OCI-LY7 (cell line): Measurements from ENCODE around the gene SNCAIP. TPM values are rescaled to one million over a fixed set of nuclear protein-coding genes. Genes with fewer than 3 reads are reported as not detected.

Source experiments
- BruUV-seq: library from RNA; stranded (reverse); fragments of 400-500 nt; replicated peaks from 2 replicates; lab custom pipeline; 2021; lab: Mats Ljungman, UMichigan
- CTCF ChIA-PET: fragments of 300-600 bp; sonication (Branson Sonifier 250); formaldehyde crosslinking; loops from one replicate; lab custom pipeline; 2022; ENCODE audit warnings: antibody characterized with exemption; ENCODE audit not compliant: unreplicated experiment; lab: Charles Lee
- POLR2A ChIA-PET: fragments of 300-600 bp; sonication (Branson Sonifier 250); formaldehyde crosslinking; loops from one replicate; lab custom pipeline; 2022; ENCODE audit warnings: antibody characterized with exemption; lab: Charles Lee
- DNase-seq: peaks from one replicate; pipeline ENCODE4 v3.0.0-alpha.2; 2015; ENCODE audit warnings: low spot score
- H2AFZ ChIP-seq: fragments of 200-600 bp; sonication (generic), shearing (Covaris generic); 2 replicates; pipeline ENCODE4 v1.6.1; 2014; ENCODE audit warnings: mild to moderate bottlenecking, antibody characterized with exemption, low read length, moderate library complexity
- H3K27ac ChIP-seq: fragments of 200-600 bp; sonication (generic); 2 replicates; pipeline ENCODE4 v1.5.1; 2014; ENCODE audit warnings: mixed run types, low read depth, mild to moderate bottlenecking, moderate library complexity, low read length, inconsistent platforms; ENCODE audit not compliant: poor library complexity, severe bottlenecking
- H3K36me3 ChIP-seq: fragments of 200-600 bp; sonication (generic); 2 replicates; pipeline ENCODE4 v1.6.1; 2014; ENCODE audit warnings: mild to moderate bottlenecking, antibody characterized with exemption, low read length, moderate library complexity, mixed read lengths; ENCODE audit not compliant: insufficient read depth
- H3K4me1 ChIP-seq: fragments of 200-600 bp; sonication (generic); 2 replicates; pipeline ENCODE4 v1.5.1; 2014; ENCODE audit warnings: mild to moderate bottlenecking, low read length; ENCODE audit not compliant: insufficient read depth, poor library complexity, severe bottlenecking
- H3K4me2 ChIP-seq: fragments of 200-600 bp; sonication (generic); 2 replicates; pipeline ENCODE4 v1.6.1; 2014; ENCODE audit warnings: mild to moderate bottlenecking, low read length
- H3K4me3 ChIP-seq: fragments of 200-600 bp; sonication (generic); 2 replicates; pipeline ENCODE4 v1.5.1; 2014; ENCODE audit warnings: mild to moderate bottlenecking, low read depth, low read length; ENCODE audit not compliant: poor library complexity, severe bottlenecking
- H3K79me2 ChIP-seq: fragments of 200-600 bp; sonication (generic); 2 replicates; pipeline ENCODE4 v1.6.1; 2016; ENCODE audit warnings: low read depth, mild to moderate bottlenecking, low read length, moderate library complexity, mixed read lengths; ENCODE audit not compliant: insufficient read depth
- H3K9me2 ChIP-seq: fragments of 200-600 bp; sonication (generic); 2 replicates; pipeline ENCODE4 v1.6.1; 2016; ENCODE audit warnings: mild to moderate bottlenecking, low read length, mixed read lengths; ENCODE audit not compliant: insufficient read depth
- H3K9me3 ChIP-seq: fragments of 200-600 bp; sonication (generic); 2 replicates; pipeline ENCODE4 v1.6.1; 2014; ENCODE audit warnings: mild to moderate bottlenecking, mixed run types, low read length, mixed read lengths
- H4K20me1 ChIP-seq: fragments of 200-600 bp; sonication (generic); 2 replicates; pipeline ENCODE4 v1.6.1; 2014; ENCODE audit warnings: mild to moderate bottlenecking, antibody characterized with exemption, low read length, moderate library complexity, mixed read lengths; ENCODE audit not compliant: insufficient read depth
- CTCF ChIP-seq: fragments of 200-600 bp; sonication (generic); conservative IDR thresholded peaks from 2 replicates; pipeline ENCODE4 v1.5.1; 2014; ENCODE audit warnings: mild to moderate bottlenecking, antibody characterized with exemption, low read length, moderate library complexity, mixed read lengths
- EZH2phosphoT487 ChIP-seq: fragments of 200-600 bp; sonication (generic); IDR thresholded peaks from 2 replicates; pipeline ENCODE4 v1.6.1; 2018; ENCODE audit warnings: low read depth, borderline replicate concordance, mild to moderate bottlenecking, mixed run types, antibody characterized with exemption, low read length, moderate library complexity, mixed read lengths
- intact Hi-C: fragments of 100-400 bp; cut with micrococcal nuclease; formaldehyde crosslinking; loops from one replicate; pipeline ENCODE4 v1.10.0; 2022; ENCODE audit not compliant: unreplicated experiment
- total RNA-seq, 2 experiments: library from RNA; depleted of rRNA in 1 of 2; stranded (reverse); fragments of >200 nt in 1 of 2; shearing (Covaris generic) in 1 of 2; gene quantifications; 2 replicates each; pipeline ENCODE4 v1.2.3, GENCODE V29; 2014 to 2022

Gene SNCAIP
- total RNA-seq, 2 experiments from 2014 or later, result not detected

GRCh38 chr5:122401976-122402725, 90.1 kb downstream of the SNCAIP start:
- intact Hi-C loops, result loop anchor here (5.0 kb wide), 1 partner anchor 210 kb away; no protein-coding TSS in a partner anchor
- ChIA-PET CTCF (no interaction called here), POLR2A (no interaction called here)
- Histone ChIP-seq H4K20me1 (no peaks in the 10 kb centered on the region), H3K79me2 (no peaks in the 10 kb centered on the region), H3K4me3 (no peak overlapping the region), H3K4me2 (no peak overlapping the region), H2AFZ (no peak overlapping the region), H3K27ac (no peak overlapping the region), H3K36me3 (no peaks in the 10 kb centered on the region), H3K4me1 (no peaks in the 10 kb centered on the region), H3K9me2 (no peaks in the 10 kb centered on the region), H3K9me3 (no peaks in the 10 kb centered on the region)
- no TSS peak for BruUV-seq
- no peak for DNase-seq
- TF ChIP-seq EZH2phosphoT487 (no peak), CTCF (no peak)

GRCh38 chr5:122402955-122403685, 91.1 kb downstream of the SNCAIP start:
- no peaks in the 10 kb centered on the region for H3K36me3 ChIP-seq
- no peak overlapping the region for H3K27ac ChIP-seq
- no peaks in the 10 kb centered on the region for H3K4me1 ChIP-seq
- no peak overlapping the region for H3K4me3 ChIP-seq
- no peak overlapping the region for H2AFZ ChIP-seq
- intact Hi-C loops, result loop anchor here (5.0 kb wide), 1 partner anchor 211 kb away; no protein-coding TSS in a partner anchor
- no peaks in the 10 kb centered on the region for H3K79me2 ChIP-seq
- ChIA-PET CTCF (no interaction called here), POLR2A (no interaction called here)
- no peaks in the 10 kb centered on the region for H4K20me1 ChIP-seq
- no peak for DNase-seq
- TF ChIP-seq CTCF (no peak), EZH2phosphoT487 (no peak)
- no peaks in the 10 kb centered on the region for H3K9me3 ChIP-seq
- no TSS peak for BruUV-seq
- no peaks in the 10 kb centered on the region for H3K9me2 ChIP-seq
- no peak overlapping the region for H3K4me2 ChIP-seq
